NOMO-1 treated with dmso at 0.1 percent for 144 hours (cell line): Measurements from ENCODE around the gene BBX.
A peak's percentile ranks its signal among the peaks of the same experiment; 100 is the strongest.

Experiments
- DNase-seq: peaks from one replicate; lab custom pipeline; 2025; ENCODE audit not compliant: unreplicated experiment; lab: John Stamatoyannopoulos, UW

Gene BBX

GRCh38 chr3:107598926-107599771 is 76.4 kb downstream of the BBX start:
- peak; percentile 70 for DNase-seq

- DNase-seq, result no peak
These were observed 77.0 kb downstream of the BBX start for GRCh38 chr3:107599772-107600145.

GRCh38 chr3:107600780-107601179 is 78.0 kb downstream of the BBX start:
- DNase-seq, result no peak

- no peak for DNase-seq
These were observed 81.5 kb downstream of the BBX start for GRCh38 chr3:107604057-107604822.

- no peak for DNase-seq
These were observed 89.2 kb downstream of the BBX start for GRCh38 chr3:107611775-107612469.

- no peak for DNase-seq
These were observed 89.9 kb downstream of the BBX start for GRCh38 chr3:107612664-107613084.

GRCh38 chr3:107619549-107619948 is 96.8 kb downstream of the BBX start:
- no peak for DNase-seq

GRCh38 chr3:107620534-107620933 is 97.8 kb downstream of the BBX start:
- DNase-seq, result no peak

GRCh38 chr3:107621465-107621864 is 98.7 kb downstream of the BBX start:
- DNase-seq, result no peak

GRCh38 chr3:107627962-107628542 is 105.3 kb downstream of the BBX start:
- no peak for DNase-seq

GRCh38 chr3:107629566-107629965 is 106.8 kb downstream of the BBX start:
- peak; percentile 52 for DNase-seq

GRCh38 chr3:107630779-107631178 is 108.0 kb downstream of the BBX start:
- peak; percentile 35 for DNase-seq

GRCh38 chr3:107632576-107632975 is 109.8 kb downstream of the BBX start:
- no peak for DNase-seq

GRCh38 chr3:107633327-107634098 is 110.8 kb downstream of the BBX start:
- DNase-seq, result peak; percentile 73

- no peak for DNase-seq
These were observed 111.3 kb downstream of the BBX start for GRCh38 chr3:107634099-107634489.

- no peak for DNase-seq
These were observed 114.8 kb downstream of the BBX start for GRCh38 chr3:107637416-107638183.

- no peak for DNase-seq
These were observed 119.0 kb downstream of the BBX start for GRCh38 chr3:107641572-107642307.

- peak; percentile 18 for DNase-seq
These were observed 120.5 kb downstream of the BBX start for GRCh38 chr3:107643038-107643883.
